ENCODE results near the gene ARL4A.
"Not testable (repeated sequence)": the region's sequence is repeated elsewhere in the genome, so short reads cannot be mapped to it uniquely, and the experiment has no call there.

Gene ARL4A

DNA sequence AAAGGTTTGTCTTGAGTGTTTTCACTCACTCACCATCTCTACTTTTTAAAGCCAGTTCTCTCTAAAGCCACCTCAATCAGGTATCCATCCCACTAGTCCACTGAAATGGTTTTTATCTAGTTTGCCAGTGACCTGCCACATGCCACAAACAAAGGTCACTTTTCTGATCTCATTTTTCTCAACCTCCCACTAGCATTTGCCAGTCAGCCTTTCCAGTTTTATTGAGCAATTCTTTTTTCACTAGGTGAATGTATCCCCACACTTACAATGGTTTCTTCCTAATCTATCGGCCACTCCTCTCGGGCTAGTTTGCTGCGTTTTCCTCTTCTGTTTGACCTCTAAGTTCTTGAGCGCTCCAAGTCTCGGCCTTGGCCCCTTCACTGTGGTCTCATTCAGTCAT is 44.9 kb upstream of the ARL4A start:
- DNase-seq (ENCODE audit: low read depth, low spot score), result no peak
- TF ChIP-seq CTCF (IDR thresholded peaks at IDR 0.05; ENCODE audit: insufficient read depth, low read length, missing control alignments), result no peak
- ChIA-PET CTCF (interaction anchor here (1.3 to 3.3 kb wide), 2 partner anchors 118 to 620 kb away, joined by 5 to 9 read pairs; no protein-coding TSS in a partner anchor), POLR2A (no interaction called here)
- no peak overlapping the region for H3K4me3 ChIP-seq (ENCODE audit: low read depth, low read length)

DNA sequence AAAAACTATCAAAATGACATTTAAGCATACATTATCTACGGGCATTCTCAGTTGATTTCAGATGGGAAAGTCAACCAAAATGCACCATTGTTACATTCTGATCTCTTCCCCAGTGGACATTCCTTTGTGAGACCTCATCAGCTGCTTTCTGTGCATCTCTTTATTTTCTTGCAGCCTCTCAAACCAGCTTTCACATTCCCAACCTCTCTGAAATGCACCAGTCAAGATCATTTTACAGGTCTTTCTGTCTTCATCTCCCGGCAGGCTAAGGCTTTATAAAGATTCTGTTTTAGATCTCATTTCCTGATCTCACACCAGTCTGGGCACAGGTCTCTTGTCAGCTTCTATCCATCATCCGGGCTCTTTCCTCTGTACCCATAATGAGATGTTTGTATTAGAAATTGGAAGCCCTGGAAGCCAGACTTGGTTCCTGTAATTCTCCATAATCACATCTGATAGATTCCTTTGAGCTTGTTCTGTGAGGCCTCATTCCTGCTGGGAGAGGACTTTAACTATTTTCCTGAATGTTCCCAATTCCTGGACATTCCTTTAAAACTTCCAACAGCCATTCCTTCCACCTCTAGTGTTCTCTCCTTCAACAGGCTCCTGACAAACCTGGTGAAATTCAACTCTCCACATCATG is 44.3 kb upstream of the ARL4A start:
- CTCF ChIA-PET, result interaction anchor here (1.3 to 3.3 kb wide), 2 partner anchors 118 to 620 kb away, joined by 5 to 9 read pairs; no protein-coding TSS in a partner anchor
- no peak for DNase-seq (ENCODE audit: low read depth, low spot score)
- H3K4me3 ChIP-seq (ENCODE audit: low read depth, low read length), result no peak overlapping the region
- POLR2A ChIA-PET, result no interaction called here
- TF ChIP-seq CTCF (IDR thresholded peaks at IDR 0.05; ENCODE audit: insufficient read depth, low read length, missing control alignments), result no peak

DNA sequence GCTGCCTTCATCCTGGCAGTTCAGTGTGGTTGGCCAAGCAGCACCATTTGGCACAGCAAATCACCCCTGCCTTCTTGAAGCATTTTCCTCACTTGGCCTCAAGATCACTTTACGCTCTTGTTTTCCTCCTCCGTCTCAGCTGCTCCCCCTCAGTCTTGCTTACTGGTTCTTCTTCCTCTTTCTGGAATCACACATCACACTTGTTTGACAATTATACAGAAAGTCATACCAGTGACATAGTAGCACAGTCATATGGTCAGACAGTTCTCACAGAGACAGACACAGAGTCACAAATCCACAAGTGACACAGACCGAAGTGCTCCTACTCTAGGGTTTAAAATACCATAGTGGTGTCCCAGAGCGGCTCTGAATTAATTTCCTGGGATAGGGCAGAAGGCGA is 43.8 kb upstream of the ARL4A start:
- CTCF ChIA-PET, result interaction anchor here (1.3 kb wide), 1 partner anchor 119 kb away, joined by 5 read pairs; no protein-coding TSS in a partner anchor
- POLR2A ChIA-PET, result no interaction called here
- no peak for TF ChIP-seq CTCF (IDR thresholded peaks at IDR 0.05; ENCODE audit: insufficient read depth, low read length, missing control alignments)
- no peak for DNase-seq (ENCODE audit: low read depth, low spot score)
- H3K4me3 ChIP-seq (ENCODE audit: low read depth, low read length), result no peak overlapping the region

DNA sequence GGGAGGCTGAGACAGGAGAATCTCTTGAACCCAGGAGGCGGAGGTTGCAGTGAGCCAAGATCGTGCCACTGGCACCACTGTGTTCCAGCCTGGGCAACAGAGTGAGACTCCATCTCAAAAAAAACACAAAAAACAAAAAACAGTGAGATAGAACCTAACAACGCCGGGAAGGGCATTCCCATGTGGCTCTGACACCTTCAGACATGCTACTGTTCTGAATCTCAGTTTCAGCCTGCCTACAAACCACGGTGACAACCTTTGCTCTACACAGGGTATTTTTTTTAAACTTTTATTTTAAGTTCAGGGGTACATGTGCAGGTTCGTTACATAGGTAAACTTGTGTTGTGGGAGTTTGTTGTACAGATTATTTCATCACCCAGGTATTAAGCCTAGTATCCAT is 42.2 kb upstream of the ARL4A start:
- CTCF ChIA-PET; POLR2A ChIA-PET; H3K4me3 ChIP-seq (ENCODE audit: low read depth, low read length); DNase-seq (ENCODE audit: low read depth, low spot score): not testable (repeated sequence)

GRCh38 chr7:12646139-12646538 is 41.3 kb upstream of the ARL4A start:
- CTCF ChIA-PET, result interaction anchor here (0.8 kb wide), 1 partner anchor 10 kb away, joined by 3 read pairs; no protein-coding TSS in a partner anchor
- POLR2A ChIA-PET, result interaction anchor here (0.7 kb wide), 1 partner anchor 42 kb away, joined by 4 read pairs; the partner anchor contains the start of gene ARL4A
- no peak overlapping the region for H3K4me3 ChIP-seq (ENCODE audit: low read depth, low read length)
- TF ChIP-seq CTCF (IDR thresholded peaks at IDR 0.05; ENCODE audit: insufficient read depth, low read length, missing control alignments), result no peak
- peak; percentile 41 for DNase-seq (ENCODE audit: low read depth, low spot score)

DNA sequence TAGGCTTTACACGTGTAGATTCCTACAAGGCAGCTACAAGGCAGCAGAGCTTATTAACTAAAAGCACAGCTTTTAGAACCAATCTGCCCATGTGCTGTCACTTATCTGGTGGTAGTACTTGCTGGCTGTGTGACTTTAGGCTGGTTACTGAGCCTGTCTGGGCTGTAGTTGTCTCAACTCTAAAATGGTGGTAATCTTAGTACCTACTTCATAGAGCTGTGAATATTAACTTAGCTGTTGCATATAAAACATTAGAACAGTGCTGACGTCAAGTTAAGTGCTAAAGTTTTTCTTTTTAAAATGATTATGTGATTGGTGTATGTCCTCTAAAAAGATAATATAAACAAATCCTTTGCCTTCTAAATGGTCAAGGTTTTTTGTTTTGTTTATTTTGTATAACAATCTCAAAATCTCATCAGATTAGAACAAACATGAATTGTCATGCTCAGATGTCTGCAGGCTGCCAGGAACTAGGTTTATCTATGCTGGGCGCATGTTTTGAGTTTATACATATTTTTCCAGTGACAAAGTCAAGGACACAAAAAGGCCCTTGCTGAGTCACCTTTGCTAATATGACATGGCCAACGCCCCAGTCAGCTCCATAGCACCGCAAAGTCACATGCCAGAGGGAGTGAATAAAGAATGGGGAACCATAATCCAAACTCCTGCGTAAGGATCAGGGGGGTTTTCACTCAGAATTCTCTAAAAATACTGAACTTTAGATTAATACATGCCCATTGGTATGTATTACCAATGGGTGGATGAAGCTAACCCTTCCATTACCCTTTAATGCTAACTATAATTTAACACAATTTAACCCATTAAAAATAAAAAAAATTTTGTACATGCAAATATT is 39.8 kb upstream of the ARL4A start:
- TF ChIP-seq CTCF (IDR thresholded peaks at IDR 0.05; ENCODE audit: insufficient read depth, low read length, missing control alignments), result no peak
- POLR2A ChIA-PET, result no interaction called here
- no peak overlapping the region for H3K4me3 ChIP-seq (ENCODE audit: low read depth, low read length)
- CTCF ChIA-PET, result interaction anchor here (1.0 to 1.1 kb wide), 2 partner anchors 9 to 24 kb away, joined by 3 to 6 read pairs; no protein-coding TSS in a partner anchor
- DNase-seq (ENCODE audit: low read depth, low spot score), result no peak
